HEK293 (cell line): ENCODE measurements around the gene APLP1.
A peak's percentile ranks its signal among the peaks of the same experiment; 100 is the strongest.

Experiments
- CTCF ChIA-PET: fragments of 350-600 bp; formaldehyde crosslinking; extraction: SDS; loops from one replicate; lab custom pipeline; 2021; ENCODE audit warnings: antibody characterized with exemption; lab: Yijun Ruan, JAX
- POLR2A ChIA-PET: fragments of 300-600 bp; formaldehyde crosslinking; extraction: SDS; loops from one replicate; lab custom pipeline; 2020; ENCODE audit warnings: antibody characterized with exemption, inconsistent platforms; lab: Yijun Ruan, JAX
- H3K27ac ChIP-seq: fragments of 200-500 bp; sonication (Bioruptor generic); 2 replicates; pipeline ENCODE4 v1.5.1; 2014; ENCODE audit warnings: low read depth, low read length, control low read depth, inconsistent platforms; ENCODE audit errors: extremely low read depth
- H3K36me3 ChIP-seq, 2 experiments: fragments of 200-500 bp in 1 of 2; sonication (Bioruptor generic) in 1 of 2; 1 replicate in 1 of 2; 2 replicates in 1 of 2; pipeline ENCODE4 v1.5.1; 2014 to 2017; ENCODE audit warnings: inconsistent platforms in 2 of 2, low read length in 2 of 2; ENCODE audit not compliant: control insufficient read depth in 2 of 2, insufficient read depth in 1 of 2
- H3K4me1 ChIP-seq: fragments of 200-500 bp; sonication (Bioruptor generic); 2 replicates; pipeline ENCODE4 v1.5.1; 2014; ENCODE audit warnings: mild to moderate bottlenecking, low read length, inconsistent platforms; ENCODE audit not compliant: control insufficient read depth, insufficient read depth
- H3K4me3 ChIP-seq: 2 replicates; pipeline ENCODE4 v1.5.1; 2011; ENCODE audit warnings: low read depth, mild to moderate bottlenecking, control low read depth, low read length, moderate library complexity
- H3K9me3 ChIP-seq: fragments of 200-500 bp; sonication (Bioruptor generic); 2 replicates; pipeline ENCODE4 v1.5.1; 2014; ENCODE audit warnings: low read depth, low read length, inconsistent platforms; ENCODE audit not compliant: control insufficient read depth, insufficient read depth
- GLI2 ChIP-seq: fragments of 450-650 bp; formaldehyde crosslinking; IDR thresholded peaks from 2 replicates; pipeline ENCODE4; 2017; ENCODE audit warnings: missing biosample characterization, missing genetic modification characterization, low read depth, borderline replicate concordance
- KLF9 ChIP-seq: fragments of 450-650 bp; formaldehyde crosslinking; IDR thresholded peaks from 2 replicates; pipeline ENCODE4 v1.5.1; 2016; ENCODE audit warnings: missing biosample characterization, missing genetic modification characterization, low read depth
- OVOL3 ChIP-seq: fragments of 450-650 bp; formaldehyde crosslinking; IDR thresholded peaks from 2 replicates; pipeline ENCODE4 v1.5.1; 2016; ENCODE audit warnings: missing biosample characterization, missing genetic modification characterization
- ZBTB21 ChIP-seq: fragments of 450-650 bp; formaldehyde crosslinking; IDR thresholded peaks from 2 replicates; pipeline ENCODE4 v1.5.1; 2017; ENCODE audit warnings: missing biosample characterization, missing genetic modification characterization
- ZFP3 ChIP-seq: fragments of 450-650 bp; formaldehyde crosslinking; IDR thresholded peaks from 2 replicates; pipeline ENCODE4 v1.5.1; 2016; ENCODE audit warnings: low read depth, missing biosample characterization, missing genetic modification characterization
- ZNF112 ChIP-seq: fragments of 450-650 bp; formaldehyde crosslinking; IDR thresholded peaks from 2 replicates; pipeline ENCODE4 v1.5.0; 2017; ENCODE audit warnings: missing biosample characterization, missing genetic modification characterization
- ZNF16 ChIP-seq: fragments of 450-650 bp; formaldehyde crosslinking; IDR thresholded peaks from 2 replicates; pipeline ENCODE4 v1.5.1; 2016; ENCODE audit warnings: low read depth, missing biosample characterization, missing genetic modification characterization
- ZNF174 ChIP-seq: fragments of 450-650 bp; formaldehyde crosslinking; IDR thresholded peaks from 2 replicates; pipeline ENCODE4 v1.5.0; 2017; ENCODE audit warnings: missing biosample characterization, mild to moderate bottlenecking, missing genetic modification characterization
- ZNF26 ChIP-seq: fragments of 450-650 bp; formaldehyde crosslinking; IDR thresholded peaks from 2 replicates; pipeline ENCODE4 v1.5.1; 2016; ENCODE audit warnings: missing biosample characterization, missing genetic modification characterization
- ZNF335 ChIP-seq: fragments of 450-650 bp; formaldehyde crosslinking; conservative IDR thresholded peaks from 2 replicates; pipeline ENCODE4 v1.5.1; 2016; ENCODE audit warnings: missing biosample characterization, missing genetic modification characterization
- ZNF354C ChIP-seq: fragments of 450-650 bp; formaldehyde crosslinking; IDR thresholded peaks from 2 replicates; pipeline ENCODE4 v1.5.1; 2016; ENCODE audit warnings: missing biosample characterization, missing genetic modification characterization, low read depth, borderline replicate concordance
- ZNF37A ChIP-seq: fragments of 450-650 bp; IDR thresholded peaks from 2 replicates; pipeline ENCODE4 v1.5.1; 2018; ENCODE audit warnings: missing biosample characterization, missing genetic modification characterization
- ZNF510 ChIP-seq: fragments of 450-650 bp; formaldehyde crosslinking; IDR thresholded peaks from 2 replicates; pipeline ENCODE4 v1.5.1; 2018; ENCODE audit warnings: mild to moderate bottlenecking, missing genetic modification characterization, missing biosample characterization; ENCODE audit not compliant: insufficient replicate concordance
- ZNF518A ChIP-seq: fragments of 450-650 bp; formaldehyde crosslinking; conservative IDR thresholded peaks from 2 replicates; pipeline ENCODE4 v1.5.1; 2016; ENCODE audit warnings: low read depth, missing biosample characterization, missing genetic modification characterization
- ZNF555 ChIP-seq: fragments of 450-650 bp; formaldehyde crosslinking; conservative IDR thresholded peaks from 2 replicates; pipeline ENCODE4 v1.5.1; 2017; ENCODE audit warnings: missing biosample characterization, mild to moderate bottlenecking, missing genetic modification characterization, inconsistent platforms
- ZNF600 ChIP-seq: fragments of 450-650 bp; formaldehyde crosslinking; IDR thresholded peaks from 2 replicates; pipeline ENCODE4 v1.5.1; 2016; ENCODE audit warnings: missing biosample characterization, missing genetic modification characterization
- ZNF843 ChIP-seq: fragments of 450-650 bp; formaldehyde crosslinking; IDR thresholded peaks from 2 replicates; pipeline ENCODE4 v1.5.1; 2016; ENCODE audit warnings: missing biosample characterization, missing genetic modification characterization
- TF ChIP-seq, protein P1 (sequence below): fragments of 450-650 bp; formaldehyde crosslinking; IDR thresholded peaks from 2 replicates; pipeline ENCODE4 v1.5.0; 2017; ENCODE audit warnings: missing biosample characterization, missing genetic modification characterization, borderline replicate concordance
- TF ChIP-seq, protein P2 (sequence below): fragments of 450-650 bp; formaldehyde crosslinking; IDR thresholded peaks from 2 replicates; pipeline ENCODE4 v1.5.1; 2016; ENCODE audit warnings: missing biosample characterization, missing genetic modification characterization

Gene APLP1

DNA sequence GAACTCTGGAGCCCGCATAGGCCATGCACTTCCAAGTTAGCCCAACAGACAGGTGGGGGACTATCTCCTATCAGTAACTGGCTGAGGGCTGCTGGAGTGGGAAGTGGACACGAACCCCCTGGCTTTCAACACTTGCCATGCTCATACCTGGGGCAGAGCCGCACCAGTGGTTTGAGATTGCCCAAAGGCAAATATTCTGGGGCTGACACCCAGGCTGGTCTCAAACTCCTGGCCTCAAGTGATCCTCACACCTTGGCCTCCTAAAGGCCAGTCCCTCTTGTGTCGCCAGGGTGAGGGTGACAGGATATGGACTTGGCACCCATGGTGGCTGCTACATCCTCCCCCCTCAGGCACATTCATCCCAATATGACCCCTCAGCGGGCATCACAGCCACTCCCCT is 18.8 kb downstream of the APLP1 start:
- no peak for TF ChIP-seq OVOL3
- TF ChIP-seq ZNF510, result no peak
- TF ChIP-seq ZNF600 (tag by site-specific recombination), result peak; percentile 61; the same call in 1 of the 2 replicates
- TF ChIP-seq ZNF26 (tag by site-specific recombination), result no peak
- TF ChIP-seq, protein P1, sequence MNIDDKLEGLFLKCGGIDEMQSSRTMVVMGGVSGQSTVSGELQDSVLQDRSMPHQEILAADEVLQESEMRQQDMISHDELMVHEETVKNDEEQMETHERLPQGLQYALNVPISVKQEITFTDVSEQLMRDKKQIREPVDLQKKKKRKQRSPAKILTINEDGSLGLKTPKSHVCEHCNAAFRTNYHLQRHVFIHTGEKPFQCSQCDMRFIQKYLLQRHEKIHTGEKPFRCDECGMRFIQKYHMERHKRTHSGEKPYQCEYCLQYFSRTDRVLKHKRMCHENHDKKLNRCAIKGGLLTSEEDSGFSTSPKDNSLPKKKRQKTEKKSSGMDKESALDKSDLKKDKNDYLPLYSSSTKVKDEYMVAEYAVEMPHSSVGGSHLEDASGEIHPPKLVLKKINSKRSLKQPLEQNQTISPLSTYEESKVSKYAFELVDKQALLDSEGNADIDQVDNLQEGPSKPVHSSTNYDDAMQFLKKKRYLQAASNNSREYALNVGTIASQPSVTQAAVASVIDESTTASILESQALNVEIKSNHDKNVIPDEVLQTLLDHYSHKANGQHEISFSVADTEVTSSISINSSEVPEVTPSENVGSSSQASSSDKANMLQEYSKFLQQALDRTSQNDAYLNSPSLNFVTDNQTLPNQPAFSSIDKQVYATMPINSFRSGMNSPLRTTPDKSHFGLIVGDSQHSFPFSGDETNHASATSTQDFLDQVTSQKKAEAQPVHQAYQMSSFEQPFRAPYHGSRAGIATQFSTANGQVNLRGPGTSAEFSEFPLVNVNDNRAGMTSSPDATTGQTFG (tag by site-specific recombination), result no peak
- no peak for TF ChIP-seq ZNF354C
- TF ChIP-seq ZFP3, result no peak
- no peak for TF ChIP-seq ZNF174
- no peak for TF ChIP-seq ZNF518A (tag by site-specific recombination)
- TF ChIP-seq ZNF112 (tag by site-specific recombination), result 0 out of 2 replicates have a peak, but pooled peaks have one; percentile 15
- no peak for TF ChIP-seq ZNF555 (tag by site-specific recombination)
- TF ChIP-seq KLF9, result no peak
- TF ChIP-seq ZNF843 (tag by site-specific recombination), result no peak
- Histone ChIP-seq H3K4me1 (no peaks in the 10 kb centered on the region), H3K36me3 (peaks cover 45 to 47% of the 10 kb centered on the region in 2 experiments), H3K4me3 (no peak overlapping the region), H3K9me3 (no peaks in the 10 kb centered on the region; the same call in 1 of the 2 replicates), H3K27ac (no peak overlapping the region)
- CTCF ChIA-PET, result interaction anchor here (0.6 to 8.8 kb wide), 4 partner anchors 29 to 67 kb away, joined by 3 to 185 read pairs (median 4); no protein-coding TSS in a partner anchor
- POLR2A ChIA-PET, result interaction anchor here (0.7 kb wide), 1 partner anchor 27 kb away, joined by 3 read pairs; no protein-coding TSS in a partner anchor

GRCh38 chr19:35888398-35888797 is 20.0 kb downstream of the APLP1 start:
- Histone ChIP-seq H3K9me3 (no peaks in the 10 kb centered on the region), H3K27ac (no peak overlapping the region), H3K4me3 (no peak overlapping the region), H3K4me1 (no peaks in the 10 kb centered on the region), H3K36me3 (peaks cover 54 to 59% of the 10 kb centered on the region in 2 experiments)
- ChIA-PET CTCF (interaction anchor here (1.0 kb wide), 1 partner anchor 194 kb away, joined by 4 read pairs; no protein-coding TSS in a partner anchor), POLR2A (interaction anchor here (0.6 to 1.2 kb wide), 3 partner anchors 43 to 182 kb away, joined by 3 to 11 read pairs (median 4); no protein-coding TSS in a partner anchor)
- TF ChIP-seq GLI2 (tag by site-specific recombination) (no peak), ZNF518A (tag by site-specific recombination) (no peak), ZNF37A (tag by site-specific recombination) (no peak), ZNF335 (tag by site-specific recombination) (no peak), ZNF16 (tag by site-specific recombination) (no peak), ZBTB21 (no peak)
- TF ChIP-seq, protein P2, sequence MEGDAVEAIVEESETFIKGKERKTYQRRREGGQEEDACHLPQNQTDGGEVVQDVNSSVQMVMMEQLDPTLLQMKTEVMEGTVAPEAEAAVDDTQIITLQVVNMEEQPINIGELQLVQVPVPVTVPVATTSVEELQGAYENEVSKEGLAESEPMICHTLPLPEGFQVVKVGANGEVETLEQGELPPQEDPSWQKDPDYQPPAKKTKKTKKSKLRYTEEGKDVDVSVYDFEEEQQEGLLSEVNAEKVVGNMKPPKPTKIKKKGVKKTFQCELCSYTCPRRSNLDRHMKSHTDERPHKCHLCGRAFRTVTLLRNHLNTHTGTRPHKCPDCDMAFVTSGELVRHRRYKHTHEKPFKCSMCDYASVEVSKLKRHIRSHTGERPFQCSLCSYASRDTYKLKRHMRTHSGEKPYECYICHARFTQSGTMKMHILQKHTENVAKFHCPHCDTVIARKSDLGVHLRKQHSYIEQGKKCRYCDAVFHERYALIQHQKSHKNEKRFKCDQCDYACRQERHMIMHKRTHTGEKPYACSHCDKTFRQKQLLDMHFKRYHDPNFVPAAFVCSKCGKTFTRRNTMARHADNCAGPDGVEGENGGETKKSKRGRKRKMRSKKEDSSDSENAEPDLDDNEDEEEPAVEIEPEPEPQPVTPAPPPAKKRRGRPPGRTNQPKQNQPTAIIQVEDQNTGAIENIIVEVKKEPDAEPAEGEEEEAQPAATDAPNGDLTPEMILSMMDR (tag by site-specific recombination), result no peak
